CD4-positive, alpha-beta T cell treated with Interleukin-15 for 4 hours (primary cell): ENCODE results near the gene CCNH.
A peak's percentile ranks its signal among the peaks of the same experiment; 100 is the strongest.

Experiments used
- DNase-seq: peaks from one replicate; pipeline ENCODE4 v3.0.0-alpha.2; 2020; ENCODE audit warnings: low spot score

Gene CCNH

GRCh38 chr5:87403409-87403808 is 9.3 kb downstream of the CCNH start:
- DNase-seq, result no peak

DNA sequence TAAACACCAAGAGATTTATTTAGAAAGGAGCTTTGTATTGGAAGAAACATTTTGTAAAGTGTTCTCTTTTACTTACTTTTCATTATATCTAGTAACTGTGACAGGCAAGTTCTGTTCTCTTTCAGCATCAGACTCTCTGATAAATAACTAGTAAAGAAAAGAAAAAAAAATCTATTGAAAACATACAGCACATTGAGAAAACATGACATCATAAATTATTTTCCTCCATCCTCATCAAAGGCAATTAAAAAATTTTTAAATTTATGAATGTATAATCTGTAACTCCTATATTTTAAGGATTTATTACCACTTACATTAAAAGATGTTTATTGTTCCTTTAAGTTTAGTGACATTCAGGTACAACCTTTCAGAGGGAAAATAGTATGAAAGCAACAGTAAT is 11.1 kb downstream of the CCNH start:
- DNase-seq, result no peak

GRCh38 chr5:87400305-87400899 is 12.3 kb downstream of the CCNH start:
- peak; percentile 54 for DNase-seq

GRCh38 chr5:87399720-87400119 is 13.0 kb downstream of the CCNH start:
- no peak for DNase-seq

DNA sequence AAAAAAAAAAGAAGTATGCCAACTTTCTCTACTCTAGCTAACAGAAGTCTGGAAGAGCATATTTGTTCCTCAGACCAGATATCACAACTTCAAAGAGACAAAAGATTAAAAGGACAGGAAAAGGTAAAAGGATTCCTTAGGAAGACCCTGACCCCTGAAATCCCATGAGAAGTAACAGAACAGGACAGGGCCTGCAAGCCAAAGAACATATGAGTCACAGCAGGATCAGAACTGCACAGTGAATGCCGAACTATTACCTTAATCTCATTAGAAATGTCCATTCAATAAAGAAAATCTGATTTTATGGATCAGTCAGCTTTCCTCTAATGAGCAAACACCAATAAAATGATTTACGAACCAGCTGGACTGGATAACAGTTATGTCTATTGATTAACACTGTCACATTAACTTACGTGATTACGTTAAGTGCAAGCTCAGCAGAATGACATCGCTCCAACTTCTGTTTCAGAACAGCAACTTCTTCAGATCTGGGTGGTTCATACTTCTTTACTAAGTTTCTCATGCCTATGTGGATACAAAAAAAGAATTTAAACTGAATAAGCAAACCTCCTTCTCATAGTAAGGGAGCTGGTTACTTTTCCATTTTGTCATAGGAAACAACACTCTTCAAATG is 13.6 kb downstream of the CCNH start:
- DNase-seq, result no peak

GRCh38 chr5:87394411-87395165 is 18.1 kb downstream of the CCNH start:
- no peak for DNase-seq

DNA sequence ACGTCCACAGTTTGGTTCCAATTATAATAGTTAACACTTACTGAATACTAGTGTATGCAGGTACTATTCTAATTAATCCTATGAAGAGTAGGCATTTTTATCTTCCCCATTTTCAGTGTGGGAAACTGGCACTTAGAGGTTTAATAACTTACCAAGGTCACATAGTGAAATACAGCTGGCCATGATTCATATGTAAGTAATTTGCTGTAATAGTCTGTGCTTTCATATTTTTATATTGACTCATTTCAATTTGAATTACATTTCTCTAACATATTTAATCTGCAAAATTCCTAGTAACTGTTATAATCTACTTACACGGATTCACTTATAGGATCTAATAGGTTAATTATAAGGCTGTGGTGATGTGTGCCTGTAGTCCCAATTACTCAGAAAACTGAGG is 19.4 kb downstream of the CCNH start:
- no peak for DNase-seq

- no peak for DNase-seq
Observed at GRCh38 chr5:87392801-87393200, 19.9 kb downstream of the CCNH start.

- no peak for DNase-seq
Observed at GRCh38 chr5:87392170-87392569, 20.6 kb downstream of the CCNH start.

- no peak for DNase-seq
Observed at GRCh38 chr5:87390576-87391199, 22.0 kb downstream of the CCNH start.

- DNase-seq, result no peak
Observed at GRCh38 chr5:87390075-87390474, 22.7 kb downstream of the CCNH start.

- DNase-seq, result no peak
Observed at GRCh38 chr5:87389296-87390034, 23.3 kb downstream of the CCNH start.

DNA sequence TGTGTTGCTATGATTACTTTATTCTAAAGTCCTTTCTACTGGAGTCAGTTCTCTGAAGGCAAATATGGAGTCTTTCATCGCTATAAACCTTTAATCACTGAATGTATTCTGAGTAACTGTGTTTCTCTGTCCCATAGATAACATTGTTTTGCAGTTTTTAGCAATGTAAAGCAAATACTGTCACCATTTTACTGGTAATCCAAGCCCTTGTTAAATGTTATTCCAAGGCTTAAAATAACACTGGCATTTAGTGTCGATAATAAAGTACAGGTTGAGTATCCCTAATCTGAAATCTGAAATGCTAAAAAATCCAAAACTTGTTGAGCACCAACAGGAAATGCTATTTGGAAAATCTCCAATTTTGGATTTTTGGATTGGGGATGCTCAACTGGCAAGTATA is 24.6 kb downstream of the CCNH start:
- no peak for DNase-seq

- no peak for DNase-seq
Observed at GRCh38 chr5:87385802-87386201, 26.9 kb downstream of the CCNH start.

- DNase-seq, result no peak
Observed at GRCh38 chr5:87383216-87383615, 29.5 kb downstream of the CCNH start.

GRCh38 chr5:87382224-87382623 is 30.5 kb downstream of the CCNH start:
- DNase-seq, result no peak

DNA sequence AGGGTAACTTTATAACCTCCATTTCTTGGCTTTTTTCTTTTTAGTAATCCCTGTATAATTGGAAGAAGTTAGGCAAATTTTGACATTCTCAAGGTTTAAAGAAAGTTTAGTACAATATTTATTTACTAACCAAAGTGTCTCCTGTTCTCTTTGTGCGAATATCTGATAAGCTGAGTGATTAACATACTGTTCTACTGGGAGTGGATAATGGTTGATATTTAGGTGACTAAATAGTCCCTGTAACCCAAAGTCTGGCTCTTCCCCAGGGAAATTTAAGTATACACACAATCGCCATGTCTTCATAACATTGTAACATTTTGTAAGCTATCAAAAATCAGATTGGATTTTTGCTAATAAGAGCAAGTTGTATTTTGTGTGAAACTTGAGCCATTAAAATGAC is 40.0 kb downstream of the CCNH start:
- no peak for DNase-seq

DNA sequence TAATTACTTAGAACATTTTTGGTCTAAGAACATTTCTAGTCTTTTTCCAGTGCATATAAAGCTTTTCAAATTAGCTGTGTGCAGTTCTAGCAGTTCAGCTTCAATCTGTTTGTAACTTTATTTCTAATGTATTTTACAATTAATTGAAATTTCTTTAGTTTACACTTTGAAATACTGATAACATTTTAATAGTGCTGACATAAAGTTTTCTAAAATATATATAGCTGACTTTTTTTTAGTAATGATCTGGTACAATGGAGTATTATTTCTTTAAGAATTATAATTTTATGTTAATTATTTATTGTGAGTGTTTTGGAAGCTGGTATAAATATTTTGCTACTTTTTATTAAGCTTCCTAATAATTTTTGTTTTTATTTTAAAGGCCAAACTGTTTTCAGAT is 43.3 kb downstream of the CCNH start:
- DNase-seq, result no peak

DNA sequence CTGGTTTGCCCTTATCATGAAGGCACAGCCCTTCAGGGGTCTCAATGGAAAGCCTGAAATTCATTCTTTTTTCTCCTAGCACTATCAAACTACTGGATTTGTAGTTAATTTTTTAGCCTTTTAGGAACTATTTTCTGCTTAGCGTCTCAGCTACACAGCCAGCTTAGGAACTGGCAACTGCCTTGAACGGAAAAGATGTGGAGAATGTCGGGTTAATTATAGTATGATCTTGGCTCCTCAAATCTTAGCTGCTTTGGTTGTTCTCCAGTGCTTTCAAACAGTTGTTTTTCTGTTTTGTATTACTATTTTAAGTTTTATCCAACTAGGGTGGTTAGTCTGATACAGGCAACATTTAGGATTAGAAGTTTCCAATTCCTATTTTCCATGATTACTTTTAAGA is 44.1 kb downstream of the CCNH start:
- no peak for DNase-seq

DNA sequence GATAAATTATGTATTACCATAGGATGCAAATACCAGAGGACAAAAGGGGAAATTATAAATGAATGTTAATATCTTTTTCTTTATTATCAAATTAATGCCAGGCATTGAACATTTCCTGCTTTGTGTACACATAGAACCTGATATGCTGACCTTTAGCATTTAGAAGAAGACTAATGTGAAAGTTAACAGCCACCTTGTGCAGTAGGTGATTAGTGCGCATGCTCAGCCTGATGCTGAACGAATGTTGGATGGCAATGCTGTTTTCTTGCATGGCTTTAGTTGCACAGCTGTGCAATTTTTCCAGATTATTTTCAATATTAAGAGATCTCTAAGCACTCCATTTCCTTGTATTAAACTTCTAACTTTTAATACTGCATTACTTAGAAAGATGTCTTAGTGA is 45.5 kb downstream of the CCNH start:
- DNase-seq, result no peak

- DNase-seq, result peak; percentile 2
Observed at GRCh38 chr5:87361536-87362213, 51.1 kb downstream of the CCNH start.

GRCh38 chr5:87361031-87361445 is 51.7 kb downstream of the CCNH start:
- DNase-seq, result no peak
